Brain microvascular endothelial cell (primary cell): ENCODE measurements around the gene AFF1.

Experiments
- DNase-seq: peaks from one replicate; pipeline ENCODE4 v3.0.0-alpha.2; 2020
- H3K27ac ChIP-seq: fragments of 250-450 bp; sonication (Bioruptor Pico); 2 replicates; pipeline ENCODE4 v1.5.1; 2020; ENCODE audit warnings: mild to moderate bottlenecking, moderate library complexity
- H3K27me3 ChIP-seq: fragments of 250-450 bp; sonication (Bioruptor Pico); replicated peaks from 2 replicates; pipeline ENCODE4 v1.5.1; 2020; ENCODE audit warnings: mild to moderate bottlenecking
- H3K36me3 ChIP-seq: fragments of 250-450 bp; sonication (Bioruptor Pico); replicated peaks from 2 replicates; pipeline ENCODE4 v1.5.1; 2020; ENCODE audit warnings: mild to moderate bottlenecking
- H3K4me3 ChIP-seq: 2 replicates; pipeline ENCODE4 v1.5.1; 2011; ENCODE audit warnings: low read depth, mild to moderate bottlenecking, control low read depth, low read length, moderate library complexity
- in situ Hi-C: cut with HindIII; loops from 2 replicates; pipeline ENCODE4 v1.10.0; 2017; ENCODE audit warnings: low sequenced_read_pairs, low pct_ligation_motif_present
- TF ChIP-seq, protein P1 (sequence below): IDR thresholded peaks from 2 replicates; pipeline ENCODE4 v1.5.1; 2011; ENCODE audit warnings: low read depth, mild to moderate bottlenecking, moderate library complexity, low read length, control low read depth, inconsistent platforms; ENCODE audit errors: missing control alignments

AFF1 gene

DNA sequence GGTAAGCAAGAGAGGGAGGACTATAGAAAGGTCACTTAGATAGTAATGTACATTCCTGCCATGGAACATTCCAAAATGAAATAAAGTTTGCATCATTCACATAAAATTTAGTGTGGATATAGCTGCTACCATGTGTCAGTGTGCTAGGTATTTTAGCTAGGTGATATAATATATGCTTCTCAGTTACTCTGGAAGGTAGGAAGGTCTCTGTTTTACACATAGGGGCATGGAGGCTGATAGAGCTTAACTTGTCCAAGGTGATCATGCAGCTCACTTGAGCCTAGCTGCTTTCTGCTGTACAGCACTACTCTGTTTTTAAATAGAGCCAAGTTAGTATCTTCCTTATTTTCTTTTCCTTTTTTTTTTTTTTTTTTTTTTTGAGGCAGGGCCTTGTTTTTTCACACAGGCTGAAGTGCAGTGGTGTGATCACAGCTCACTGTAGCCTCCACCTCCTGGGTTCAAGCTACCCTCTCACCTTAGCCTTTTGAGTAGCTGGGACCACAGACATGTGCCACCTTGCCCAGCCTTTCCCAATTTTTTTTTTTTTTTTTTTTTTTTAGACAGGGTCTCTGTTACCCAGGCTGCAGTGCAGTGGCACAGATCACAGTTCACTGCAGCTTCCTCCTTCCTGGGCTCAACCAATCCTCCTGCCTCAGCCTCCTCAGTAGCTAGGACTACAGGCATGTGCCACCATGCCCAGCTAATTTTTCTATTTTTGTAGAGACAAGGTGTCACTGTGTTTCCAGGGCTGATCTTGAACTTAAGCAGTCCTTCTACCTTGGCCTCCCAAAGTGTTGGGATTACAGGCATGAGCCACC lies 10.4 kb downstream of the AFF1 start:
- Histone ChIP-seq H3K27ac (no peak overlapping the region), H3K36me3 (no peaks in the 10 kb centered on the region), H3K4me3 (no peak overlapping the region), H3K27me3 (no peaks in the 10 kb centered on the region)
- DNase-seq, result no peak
- TF ChIP-seq, protein P1, sequence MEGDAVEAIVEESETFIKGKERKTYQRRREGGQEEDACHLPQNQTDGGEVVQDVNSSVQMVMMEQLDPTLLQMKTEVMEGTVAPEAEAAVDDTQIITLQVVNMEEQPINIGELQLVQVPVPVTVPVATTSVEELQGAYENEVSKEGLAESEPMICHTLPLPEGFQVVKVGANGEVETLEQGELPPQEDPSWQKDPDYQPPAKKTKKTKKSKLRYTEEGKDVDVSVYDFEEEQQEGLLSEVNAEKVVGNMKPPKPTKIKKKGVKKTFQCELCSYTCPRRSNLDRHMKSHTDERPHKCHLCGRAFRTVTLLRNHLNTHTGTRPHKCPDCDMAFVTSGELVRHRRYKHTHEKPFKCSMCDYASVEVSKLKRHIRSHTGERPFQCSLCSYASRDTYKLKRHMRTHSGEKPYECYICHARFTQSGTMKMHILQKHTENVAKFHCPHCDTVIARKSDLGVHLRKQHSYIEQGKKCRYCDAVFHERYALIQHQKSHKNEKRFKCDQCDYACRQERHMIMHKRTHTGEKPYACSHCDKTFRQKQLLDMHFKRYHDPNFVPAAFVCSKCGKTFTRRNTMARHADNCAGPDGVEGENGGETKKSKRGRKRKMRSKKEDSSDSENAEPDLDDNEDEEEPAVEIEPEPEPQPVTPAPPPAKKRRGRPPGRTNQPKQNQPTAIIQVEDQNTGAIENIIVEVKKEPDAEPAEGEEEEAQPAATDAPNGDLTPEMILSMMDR, result no peak
- in situ Hi-C loops, result loop anchor here (25.0 kb wide), 1 partner anchor 167 kb away; no protein-coding TSS in a partner anchor

DNA sequence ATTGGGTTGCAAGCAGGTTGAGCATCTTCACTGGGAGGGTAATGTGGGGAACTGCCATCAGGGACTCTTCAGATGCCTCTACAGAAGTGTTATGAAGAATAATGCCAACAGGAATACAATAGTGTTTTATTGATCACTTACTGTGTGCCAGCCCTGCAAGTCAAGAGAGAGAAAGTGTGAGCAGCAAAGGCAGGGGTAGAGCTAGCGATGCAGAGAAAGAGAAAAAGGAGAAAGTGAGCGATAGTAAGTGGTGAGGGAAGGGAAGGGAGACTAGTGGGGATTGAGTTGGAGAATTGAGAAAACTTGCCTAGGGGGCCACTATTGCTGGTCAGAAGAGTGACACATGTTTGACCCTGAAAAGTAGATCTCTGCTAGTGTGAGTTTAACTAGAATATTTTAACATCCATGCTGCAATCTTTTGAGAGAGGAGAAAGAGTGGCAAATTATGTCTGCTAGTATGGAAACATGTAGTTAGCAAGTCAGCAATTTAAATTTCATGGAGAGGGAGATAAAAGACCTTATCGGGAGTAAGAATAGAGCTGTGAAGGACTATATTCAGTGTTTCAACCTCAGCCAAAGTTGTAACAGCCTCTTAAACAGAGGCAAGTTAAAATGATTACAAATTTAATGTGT lies 12.2 kb downstream of the AFF1 start:
- Histone ChIP-seq H3K27ac (no peak overlapping the region), H3K4me3 (no peak overlapping the region), H3K27me3 (no peaks in the 10 kb centered on the region), H3K36me3 (no peaks in the 10 kb centered on the region)
- TF ChIP-seq, protein P1, result no peak
- no peak for DNase-seq
- in situ Hi-C loops, result loop anchor here (25.0 kb wide), 1 partner anchor 165 kb away; no protein-coding TSS in a partner anchor

DNA sequence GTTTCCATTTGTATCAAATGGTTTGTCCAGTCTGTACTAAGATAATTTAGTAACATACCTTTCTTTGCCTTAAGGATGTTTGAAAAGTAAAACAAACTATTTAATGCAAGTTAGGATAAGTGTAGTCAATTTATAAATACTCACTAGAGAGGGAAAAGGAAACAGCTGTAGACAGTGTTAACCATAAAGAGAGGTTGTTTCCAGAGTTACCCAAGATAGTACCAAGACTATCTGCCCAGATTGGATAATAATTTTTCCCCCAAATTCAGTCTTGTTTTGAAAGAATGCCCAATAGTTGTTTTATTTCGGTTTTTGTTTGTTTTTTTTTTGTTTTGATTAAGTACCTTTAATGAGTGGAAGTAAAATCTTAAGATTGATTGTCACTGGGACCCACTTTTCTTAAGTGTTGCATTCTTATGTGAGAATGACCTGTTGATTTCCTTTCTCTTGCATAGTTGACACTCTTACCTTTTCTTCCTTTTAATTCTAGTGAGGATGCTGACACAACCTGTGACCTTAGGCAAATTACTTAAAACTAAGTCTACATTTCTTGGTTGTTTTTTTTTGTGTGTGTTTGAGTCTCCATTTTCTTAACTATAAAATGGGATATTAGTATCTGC lies 12.8 kb downstream of the AFF1 start:
- TF ChIP-seq, protein P1, result no peak
- in situ Hi-C loops, result loop anchor here (25.0 kb wide), 1 partner anchor 165 kb away; no protein-coding TSS in a partner anchor

DNA sequence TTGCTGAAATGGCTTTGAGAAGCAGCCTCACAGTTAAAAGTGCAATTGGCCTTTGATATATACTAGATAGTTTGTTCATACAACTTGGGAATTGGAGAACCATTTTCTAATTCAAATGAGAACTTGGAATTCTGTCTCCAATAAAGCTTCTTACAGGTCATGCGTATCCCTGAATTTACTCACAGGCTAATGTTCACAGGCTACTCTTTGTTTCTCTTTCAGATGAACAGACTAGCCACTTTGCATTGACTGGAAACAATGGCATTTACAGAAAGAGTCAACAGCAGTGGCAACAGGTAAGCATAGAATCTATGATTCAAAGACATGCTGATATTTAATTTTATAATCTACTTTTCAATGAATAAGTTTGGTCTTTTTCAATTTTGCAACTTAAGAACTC lies 13.5 kb downstream of the AFF1 start:
- no peak for DNase-seq
- Histone ChIP-seq H3K27me3 (no peaks in the 10 kb centered on the region), H3K4me3 (no peak overlapping the region), H3K36me3 (no peaks in the 10 kb centered on the region), H3K27ac (no peak overlapping the region)
- in situ Hi-C loops, result loop anchor here (25.0 kb wide), 1 partner anchor 164 kb away; no protein-coding TSS in a partner anchor
- TF ChIP-seq, protein P1, result no peak

More for the DNA sequence above, 12.8 kb downstream of the AFF1 start:
- Histone ChIP-seq H3K4me3 (no peak overlapping the region), H3K27ac (no peak overlapping the region), H3K27me3 (no peaks in the 10 kb centered on the region), H3K36me3 (no peaks in the 10 kb centered on the region)
- no peak for DNase-seq

DNA sequence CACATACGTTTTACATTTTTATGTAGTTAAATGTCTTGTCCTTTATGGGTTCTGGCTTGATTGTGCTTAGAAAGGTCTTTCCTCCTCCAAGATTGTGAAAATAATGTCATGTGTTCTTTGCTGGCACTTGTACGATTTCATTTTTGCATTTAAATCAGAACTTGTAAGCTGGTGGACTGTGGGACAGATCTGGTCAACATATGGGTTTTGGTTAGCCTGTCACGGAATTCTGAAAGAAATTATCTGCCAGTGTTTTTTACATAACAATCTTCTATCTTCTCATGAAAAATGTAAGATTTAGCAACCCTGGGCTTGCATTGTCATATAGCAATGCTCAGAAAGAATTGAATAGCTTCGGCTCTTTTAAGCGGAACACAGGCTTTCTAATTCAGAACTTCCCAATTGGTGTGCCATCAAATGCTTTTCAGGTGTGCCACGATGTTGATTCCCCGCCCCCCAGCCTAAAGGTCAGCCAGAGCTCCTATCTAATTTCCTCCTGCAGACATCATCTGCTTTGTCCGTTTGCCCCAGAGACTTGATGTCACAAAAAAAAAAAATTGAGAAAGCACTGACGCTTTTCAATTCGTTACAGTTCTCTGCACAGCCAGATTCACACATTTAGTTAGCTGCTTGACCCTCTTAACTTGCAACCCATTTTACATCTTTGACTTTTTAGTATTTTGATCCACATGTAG lies 16.2 kb downstream of the AFF1 start:
- no peak overlapping the region for H3K27ac ChIP-seq
- no peak overlapping the region for H3K4me3 ChIP-seq
- H3K27me3 ChIP-seq, result no peaks in the 10 kb centered on the region
- in situ Hi-C loops, result no loop called here
- no peaks in the 10 kb centered on the region for H3K36me3 ChIP-seq
- DNase-seq, result no peak
- TF ChIP-seq, protein P1, result no peak
